Endodermal cell (in vitro differentiated cells): ENCODE results near the gene ANKRD24. TPM values are rescaled to one million over a fixed set of nuclear protein-coding genes. Genes with fewer than 3 reads are reported as not detected.

ENCODE experiments used
- DNase-seq: peaks from one replicate; pipeline ENCODE4 v3.0.0-alpha.2; 2017
- H3K27ac ChIP-seq: 2 replicates; pipeline ENCODE4 v1.5.1; 2013; ENCODE audit warnings: mild to moderate bottlenecking, low read depth, low read length, moderate library complexity
- H3K27me3 ChIP-seq: 2 replicates; pipeline ENCODE4 v1.6.1; 2013; ENCODE audit warnings: mild to moderate bottlenecking, low read length, moderate library complexity; ENCODE audit not compliant: insufficient read depth, control insufficient read depth, poor library complexity, severe bottlenecking
- H3K36me3 ChIP-seq: 2 replicates; pipeline ENCODE4 v1.7.0; 2013; ENCODE audit warnings: mild to moderate bottlenecking, low read length, moderate library complexity; ENCODE audit not compliant: control insufficient read depth, insufficient read depth
- H3K4me1 ChIP-seq: one replicate; pipeline ENCODE4 v1.7.0; 2013; ENCODE audit warnings: low read length; ENCODE audit not compliant: control insufficient read depth, insufficient read depth
- H3K4me3 ChIP-seq: 2 replicates; pipeline ENCODE4 v1.5.1; 2013; ENCODE audit warnings: mild to moderate bottlenecking, low read length, moderate library complexity
- H3K9ac ChIP-seq: 2 replicates; pipeline ENCODE4 v1.6.1; 2013; ENCODE audit warnings: mild to moderate bottlenecking, low read length, moderate library complexity; ENCODE audit not compliant: poor library complexity, severe bottlenecking; ENCODE audit errors: extremely low read depth
- H3K9me3 ChIP-seq: 2 replicates; pipeline ENCODE4 v1.6.1; 2013; ENCODE audit warnings: mild to moderate bottlenecking, low read length, moderate library complexity; ENCODE audit not compliant: control insufficient read depth
- H3K27ac Mint-ChIP-seq: 2 replicates; pipeline ENCODE4 v1.8.0; 2020; ENCODE audit warnings: mixed read lengths
- H3K27me3 Mint-ChIP-seq: 2 replicates; pipeline ENCODE4 v1.8.0; 2021; ENCODE audit warnings: mild to moderate bottlenecking, mixed read lengths; ENCODE audit not compliant: insufficient read depth
- H3K36me3 Mint-ChIP-seq: 2 replicates; pipeline ENCODE4 v1.8.0; 2020; ENCODE audit warnings: low read depth, mixed read lengths
- H3K4me1 Mint-ChIP-seq: 2 replicates; pipeline ENCODE4 v1.8.0; 2020; ENCODE audit warnings: mixed read lengths
- H3K4me3 Mint-ChIP-seq: 2 replicates; pipeline ENCODE4 v1.8.0; 2020; ENCODE audit warnings: mild to moderate bottlenecking, moderate library complexity, mixed read lengths
- H3K9me3 Mint-ChIP-seq: 2 replicates; pipeline ENCODE4 v1.8.0; 2020; ENCODE audit warnings: mild to moderate bottlenecking, mixed read lengths
- WGBS, 2 experiments: methylation state at CpG; one replicate each; pipeline versions ENCODE4 v1.1.5 to v1.1.7; 2013; ENCODE audit warnings: missing lambda C conversion rate in 2 of 2, mixed read lengths in 1 of 2; ENCODE audit not compliant: insufficient coverage in 1 of 2, insufficient read length in 1 of 2; 5-methylcytosine and 5-hydroxymethylcytosine counted together
- total RNA-seq, 2 donors: library from RNA; stranded (reverse); fragmentation: NEBNext Ultra II Directional in 1 of 2; extraction: Animal tissue kit (Norgen Biotek cat#: 25700) in 1 of 2; gene quantifications; 2 replicates in 1 of 2; 3 replicates in 1 of 2; pipeline ENCODE4 v1.2.1, GENCODE V29; 2021
- TF ChIP-seq, protein P1 (sequence below): fragments of 200-600 bp; sonication (generic); conservative IDR thresholded peaks from 2 replicates; pipeline ENCODE4 v1.5.0; 2021; ENCODE audit warnings: antibody characterized with exemption, mild to moderate bottlenecking

Gene ANKRD24
- total RNA-seq, 2 donors from 2014 or later, result 0.77 to 2.0 TPM

DNA sequence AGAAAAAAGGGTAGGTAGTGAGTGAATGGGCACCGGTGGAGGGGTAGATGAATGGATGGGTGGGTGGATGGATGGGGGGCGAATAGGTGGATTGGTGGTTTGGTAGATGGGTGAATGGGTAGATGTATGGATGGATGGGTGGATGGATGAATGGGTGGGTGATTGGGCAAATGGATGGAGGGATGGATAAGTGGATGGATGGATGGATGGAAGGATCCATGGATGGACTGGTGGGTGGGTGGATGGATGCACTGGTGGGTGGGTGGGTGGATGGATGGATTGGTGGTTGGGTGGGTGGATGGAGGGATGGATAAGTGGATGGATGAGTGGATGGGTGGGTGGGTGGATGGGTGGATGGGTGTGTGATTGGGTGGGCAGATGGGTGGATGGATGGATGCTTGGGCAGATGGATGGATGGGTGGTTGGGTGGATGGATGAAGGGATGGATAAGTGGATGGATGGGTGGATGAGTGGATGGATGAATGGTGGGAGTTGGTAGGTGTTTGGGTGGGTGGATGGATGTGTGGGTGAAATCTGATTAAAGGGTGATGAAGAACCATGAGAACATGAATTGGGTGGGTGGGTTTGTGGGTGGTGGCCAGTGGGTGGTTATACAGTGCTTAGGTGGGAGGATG, 2.3 kb downstream of the ANKRD24 start:
- Histone ChIP-seq H3K36me3 (no peaks in the 10 kb centered on the region), H3K9ac (no peak overlapping the region), H3K27me3 (no peaks in the 10 kb centered on the region), H3K9me3 (no peaks in the 10 kb centered on the region), H3K4me1 (no peaks in the 10 kb centered on the region), H3K27ac (no peak overlapping the region), H3K4me3 (no peak overlapping the region)
- Mint-ChIP-seq H3K27me3 (peaks cover 11% of the 10 kb centered on the region), H3K36me3 (peaks cover 5% of the 10 kb centered on the region), H3K9me3 (no peaks in the 10 kb centered on the region), H3K4me3 (no peak overlapping the region), H3K4me1 (peaks cover 1% of the 10 kb centered on the region), H3K27ac (no peak overlapping the region)
- no peak for DNase-seq
- WGBS, 2 experiments, result 92% methylated on average over 2 of the region's 2 CpGs
- TF ChIP-seq, protein P1, sequence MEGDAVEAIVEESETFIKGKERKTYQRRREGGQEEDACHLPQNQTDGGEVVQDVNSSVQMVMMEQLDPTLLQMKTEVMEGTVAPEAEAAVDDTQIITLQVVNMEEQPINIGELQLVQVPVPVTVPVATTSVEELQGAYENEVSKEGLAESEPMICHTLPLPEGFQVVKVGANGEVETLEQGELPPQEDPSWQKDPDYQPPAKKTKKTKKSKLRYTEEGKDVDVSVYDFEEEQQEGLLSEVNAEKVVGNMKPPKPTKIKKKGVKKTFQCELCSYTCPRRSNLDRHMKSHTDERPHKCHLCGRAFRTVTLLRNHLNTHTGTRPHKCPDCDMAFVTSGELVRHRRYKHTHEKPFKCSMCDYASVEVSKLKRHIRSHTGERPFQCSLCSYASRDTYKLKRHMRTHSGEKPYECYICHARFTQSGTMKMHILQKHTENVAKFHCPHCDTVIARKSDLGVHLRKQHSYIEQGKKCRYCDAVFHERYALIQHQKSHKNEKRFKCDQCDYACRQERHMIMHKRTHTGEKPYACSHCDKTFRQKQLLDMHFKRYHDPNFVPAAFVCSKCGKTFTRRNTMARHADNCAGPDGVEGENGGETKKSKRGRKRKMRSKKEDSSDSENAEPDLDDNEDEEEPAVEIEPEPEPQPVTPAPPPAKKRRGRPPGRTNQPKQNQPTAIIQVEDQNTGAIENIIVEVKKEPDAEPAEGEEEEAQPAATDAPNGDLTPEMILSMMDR, result no peak

DNA sequence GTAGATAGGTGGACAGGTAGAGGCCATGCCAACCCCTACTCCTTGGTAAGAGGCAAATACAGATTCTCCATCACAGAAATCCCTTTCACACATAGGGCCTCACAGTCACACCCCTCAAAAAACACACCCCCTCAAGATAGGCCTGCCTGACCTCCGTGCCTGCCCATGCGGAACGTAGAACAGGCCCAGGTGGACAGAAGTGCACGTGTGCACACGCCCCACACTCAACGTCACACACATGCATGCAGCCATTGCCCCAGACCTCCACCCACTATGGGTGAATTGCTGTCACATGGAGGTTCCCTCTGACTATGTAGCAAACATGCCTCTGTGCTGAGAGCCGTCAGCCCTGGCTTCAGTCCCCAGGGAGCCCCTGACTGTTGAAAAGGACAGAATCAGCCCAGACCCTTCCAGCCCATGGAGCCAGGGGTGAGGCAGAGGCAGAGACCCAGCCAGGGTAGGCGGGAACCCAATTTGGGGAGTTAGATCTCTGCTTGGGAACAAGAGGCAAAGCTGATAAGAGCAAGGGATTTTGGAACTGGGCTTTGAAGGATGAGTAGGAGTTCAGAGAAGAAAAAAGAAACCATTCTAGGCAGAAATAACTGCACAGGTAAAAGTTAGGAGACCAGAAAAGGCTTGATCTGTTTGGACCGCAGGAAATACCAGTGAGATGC, 3.1 kb downstream of the ANKRD24 start:
- whole genome bisulfite sequencing, 2 experiments, result 81 to 87% methylated on average over 6 to 9 of the region's 9 CpGs
- Mint-ChIP-seq H3K9me3 (no peaks in the 10 kb centered on the region), H3K36me3 (no peaks in the 10 kb centered on the region), H3K4me3 (no peak overlapping the region), H3K27me3 (peaks cover 11% of the 10 kb centered on the region), H3K27ac (no peak overlapping the region), H3K4me1 (peaks cover 1% of the 10 kb centered on the region)
- H3K27me3 ChIP-seq, result no peaks in the 10 kb centered on the region
- TF ChIP-seq, protein P1, result no peak
- H3K36me3 ChIP-seq, result no peaks in the 10 kb centered on the region
- no peak overlapping the region for H3K27ac ChIP-seq
- H3K4me1 ChIP-seq, result no peaks in the 10 kb centered on the region
- H3K9me3 ChIP-seq, result no peaks in the 10 kb centered on the region
- peak; percentile 31 for DNase-seq
- no peak overlapping the region for H3K4me3 ChIP-seq
- no peak overlapping the region for H3K9ac ChIP-seq

DNA sequence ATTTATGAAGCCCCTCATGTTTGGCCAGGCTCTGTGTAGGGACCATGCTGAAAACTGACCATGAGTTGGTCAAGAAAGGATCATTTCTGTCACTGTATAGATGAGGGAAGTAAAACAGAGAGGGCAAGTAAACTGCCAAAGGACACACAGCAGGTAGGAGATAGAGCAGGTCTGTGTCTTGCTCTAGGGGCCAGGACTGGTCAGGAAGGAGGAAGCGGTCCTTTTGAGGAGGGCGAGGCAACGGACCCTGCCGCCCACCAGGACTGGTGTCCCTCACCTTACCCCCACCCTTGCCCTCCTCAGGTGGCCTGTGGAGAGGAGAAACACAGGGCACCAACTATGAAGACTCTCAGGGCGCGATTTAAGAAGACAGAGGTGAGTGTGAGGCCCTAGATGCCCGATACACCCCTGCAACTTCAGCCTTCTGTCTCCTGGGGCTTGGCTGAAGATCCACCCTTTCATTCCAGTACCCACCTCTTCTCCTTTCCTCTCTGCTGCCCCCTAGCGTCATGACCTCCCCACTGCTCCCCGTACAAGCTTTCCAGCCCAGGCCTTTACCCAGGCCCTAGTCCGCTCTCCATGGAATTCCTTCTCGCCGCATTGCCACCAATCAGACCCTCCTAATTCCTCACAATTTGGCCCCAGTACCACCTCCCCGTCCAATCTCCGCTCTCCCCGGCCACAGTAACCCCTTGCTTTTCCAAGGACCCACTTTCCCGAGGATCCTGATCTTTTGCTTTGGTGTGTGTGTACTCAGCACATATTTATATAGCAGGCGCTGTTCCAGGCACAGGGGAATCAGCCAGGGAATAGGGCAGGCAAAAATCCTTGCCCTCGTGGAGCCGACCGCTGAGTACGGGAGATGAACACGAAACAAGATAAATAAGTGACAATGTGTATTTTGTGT, 3.9 kb downstream of the ANKRD24 start:
- H3K4me1 ChIP-seq, result no peaks in the 10 kb centered on the region
- TF ChIP-seq, protein P1, result peak; percentile 93
- H3K4me3 Mint-ChIP-seq, result no peak overlapping the region

More for the DNA sequence above, 3.9 kb downstream of the ANKRD24 start:
- H3K4me1 Mint-ChIP-seq, result peaks cover 1% of the 10 kb centered on the region
- no peak overlapping the region for H3K9ac ChIP-seq
- no peak overlapping the region for H3K27ac ChIP-seq
- H3K27ac Mint-ChIP-seq, result no peak overlapping the region
- DNase-seq, result peak; percentile 98
- H3K27me3 Mint-ChIP-seq, result peaks cover 11% of the 10 kb centered on the region
- no peak overlapping the region for H3K4me3 ChIP-seq
- 38 to 41% methylated on average over 15 to 20 of the region's 22 CpGs for WGBS, 2 experiments
- H3K27me3 ChIP-seq, result no peaks in the 10 kb centered on the region
- no peaks in the 10 kb centered on the region for H3K9me3 Mint-ChIP-seq
- no peaks in the 10 kb centered on the region for H3K9me3 ChIP-seq
- no peaks in the 10 kb centered on the region for H3K36me3 Mint-ChIP-seq
- no peaks in the 10 kb centered on the region for H3K36me3 ChIP-seq
